Skeletal muscle tissue (tissue), 4 donors: ENCODE data around the gene MMP25. TPM values are rescaled to one million over a fixed set of nuclear protein-coding genes. Genes with fewer than 3 reads are reported as not detected.

Experiments
- H3K27ac ChIP-seq: one replicate; pipeline ENCODE4 v1.7.0; 2013; ENCODE audit warnings: mild to moderate bottlenecking, low read depth, low read length, inconsistent platforms
- H3K27me3 ChIP-seq, 3 donors: one replicate each; pipeline ENCODE4 v1.7.0; 2013; ENCODE audit warnings: low read length in 3 of 3; ENCODE audit not compliant: control insufficient read depth in 3 of 3, insufficient read depth in 3 of 3
- H3K36me3 ChIP-seq, 3 donors: one replicate each; pipeline ENCODE4 v1.7.0; 2013; ENCODE audit warnings: low read length in 3 of 3; ENCODE audit not compliant: control insufficient read depth in 3 of 3, insufficient read depth in 3 of 3
- H3K4me1 ChIP-seq, 3 donors: one replicate each; pipeline ENCODE4 v1.7.0; 2013; ENCODE audit warnings: low read length in 3 of 3, mild to moderate bottlenecking in 3 of 3; ENCODE audit not compliant: control insufficient read depth in 3 of 3, insufficient read depth in 3 of 3
- H3K4me3 ChIP-seq, 3 donors: one replicate each; pipeline ENCODE4 v1.7.0; 2013; ENCODE audit warnings: low read length in 3 of 3
- H3K9ac ChIP-seq, 3 donors: one replicate each; pipeline ENCODE4 v1.7.0; 2013; ENCODE audit warnings: low read length in 3 of 3, mild to moderate bottlenecking in 3 of 3, moderate library complexity in 2 of 3, low read depth in 1 of 3
- H3K9me3 ChIP-seq, 3 donors: one replicate each; pipeline ENCODE4 v1.7.0; 2013; ENCODE audit warnings: low read length in 3 of 3; ENCODE audit not compliant: control insufficient read depth in 3 of 3
- total RNA-seq: library from RNA; depleted of rRNA; stranded (reverse); fragments of >200 nt; gene quantifications from one replicate; pipeline ENCODE4 v1.2.3, GENCODE V29; 2014
- donor health status: Osteomylitis.

MMP25 gene
- total RNA-seq, 1 donor from 2014 or later = 0.52 TPM

- H3K4me3 ChIP-seq = no peak overlapping the region
- H3K36me3 ChIP-seq = no peaks in the 10 kb centered on the region
- peaks cover 52 to 77% (median 68%) of the 10 kb centered on the region in 3 donors for H3K27me3 ChIP-seq
- no peak overlapping the region for H3K27ac ChIP-seq
- no peak overlapping the region for H3K9ac ChIP-seq
- H3K9me3 ChIP-seq = no peaks in the 10 kb centered on the region
- H3K4me1 ChIP-seq = no peaks in the 10 kb centered on the region
Observed at GRCh38 chr16:3038896-3039295, 7.5 kb upstream of the MMP25 start.

GRCh38 chr16:3042376-3042775 is 4.0 kb upstream of the MMP25 start:
- Histone ChIP-seq H3K27me3 (peaks cover 48 to 83% (median 71%) of the 10 kb centered on the region in 3 donors), H3K9ac (no peak overlapping the region), H3K4me1 (peaks cover 5 to 7% (median 6%) of the 10 kb centered on the region in 3 donors), H3K36me3 (no peaks in the 10 kb centered on the region), H3K9me3 (no peaks in the 10 kb centered on the region), H3K27ac (no peak overlapping the region), H3K4me3 (no peak overlapping the region)

- H3K27me3 ChIP-seq = peaks cover 51 to 80% (median 72%) of the 10 kb centered on the region in 3 donors
- no peaks in the 10 kb centered on the region for H3K36me3 ChIP-seq
- H3K9me3 ChIP-seq = no peaks in the 10 kb centered on the region
- peaks cover 5 to 7% (median 6%) of the 10 kb centered on the region in 3 donors for H3K4me1 ChIP-seq
- H3K9ac ChIP-seq = no peak overlapping the region
- H3K27ac ChIP-seq = no peak overlapping the region
- no peak overlapping the region for H3K4me3 ChIP-seq
Observed at GRCh38 chr16:3044708-3045107, 1.7 kb upstream of the MMP25 start.

- H3K4me1 ChIP-seq = peaks cover 5 to 7% (median 6%) of the 10 kb centered on the region in 3 donors
- H3K36me3 ChIP-seq = no peaks in the 10 kb centered on the region
- peaks cover 57 to 78% (median 75%) of the 10 kb centered on the region in 3 donors for H3K27me3 ChIP-seq
- H3K27ac ChIP-seq = no peak overlapping the region
- no peaks in the 10 kb centered on the region for H3K9me3 ChIP-seq
- peak overlapping the region in 1 of 3 donors; percentile 49 for H3K4me3 ChIP-seq
- H3K9ac ChIP-seq = no peak overlapping the region
Observed at GRCh38 chr16:3046641-3047386, 453 bp downstream of the MMP25 start.

GRCh38 chr16:3047387-3047720 is 993 bp downstream of the MMP25 start:
- Histone ChIP-seq H3K9ac (no peak overlapping the region), H3K27ac (no peak overlapping the region), H3K4me1 (peaks cover 5 to 7% (median 6%) of the 10 kb centered on the region in 3 donors), H3K36me3 (no peaks in the 10 kb centered on the region), H3K4me3 (no peak overlapping the region), H3K9me3 (no peaks in the 10 kb centered on the region), H3K27me3 (peaks cover 54 to 77% (median 74%) of the 10 kb centered on the region in 3 donors)

- Histone ChIP-seq H3K36me3 (peaks cover 0 to 5% (median 3%) of the 10 kb centered on the region in 3 donors), H3K9ac (no peak overlapping the region), H3K9me3 (no peaks in the 10 kb centered on the region), H3K27me3 (peaks cover 37 to 54% (median 48%) of the 10 kb centered on the region in 3 donors), H3K4me3 (no peak overlapping the region), H3K27ac (no peak overlapping the region), H3K4me1 (peaks cover 5 to 7% (median 6%) of the 10 kb centered on the region in 3 donors)
Observed at GRCh38 chr16:3049921-3050481, 3.6 kb downstream of the MMP25 start.

GRCh38 chr16:3050487-3050886 is 4.1 kb downstream of the MMP25 start:
- Histone ChIP-seq H3K36me3 (peaks cover 0 to 5% (median 4%) of the 10 kb centered on the region in 3 donors), H3K4me3 (no peak overlapping the region), H3K9me3 (no peaks in the 10 kb centered on the region), H3K27ac (no peak overlapping the region), H3K27me3 (peaks cover 34 to 51% (median 44%) of the 10 kb centered on the region in 3 donors), H3K9ac (no peak overlapping the region), H3K4me1 (peaks cover 5 to 7% (median 6%) of the 10 kb centered on the region in 3 donors)

- Histone ChIP-seq H3K27me3 (peaks cover 34 to 48% (median 40%) of the 10 kb centered on the region in 3 donors), H3K27ac (no peak overlapping the region), H3K9ac (no peak overlapping the region), H3K9me3 (no peaks in the 10 kb centered on the region), H3K36me3 (peaks cover 0 to 5% (median 4%) of the 10 kb centered on the region in 3 donors), H3K4me3 (no peak overlapping the region), H3K4me1 (peaks cover 2 to 4% (median 3%) of the 10 kb centered on the region in 3 donors)
Observed at GRCh38 chr16:3051009-3051408, 4.6 kb downstream of the MMP25 start.

- peaks cover 0 to 5% (median 4%) of the 10 kb centered on the region in 3 donors for H3K36me3 ChIP-seq
- H3K27me3 ChIP-seq = peaks cover 34 to 43% (median 36%) of the 10 kb centered on the region in 3 donors
- H3K4me3 ChIP-seq = no peak overlapping the region
- H3K27ac ChIP-seq = no peak overlapping the region
- H3K4me1 ChIP-seq = peaks cover 0 to 4% (median 2%) of the 10 kb centered on the region in 3 donors
- H3K9ac ChIP-seq = no peak overlapping the region
- no peaks in the 10 kb centered on the region for H3K9me3 ChIP-seq
Observed at GRCh38 chr16:3051494-3051893, 5.1 kb downstream of the MMP25 start.
